ENCODE results near the gene UBASH3B.

The UBASH3B gene

GRCh38 chr11:122769126-122769780 lies 113.7 kb downstream of the UBASH3B start:
- DNase-seq, result no peak
- H3K4me3 Mint-ChIP-seq, result no peak overlapping the region
- H3K27ac Mint-ChIP-seq, result no peak overlapping the region
- no peaks in the 10 kb centered on the region for H3K36me3 Mint-ChIP-seq (ENCODE audit: low read depth)
- H3K9me3 Mint-ChIP-seq, result no peaks in the 10 kb centered on the region
- H3K4me1 Mint-ChIP-seq (ENCODE audit: low read depth), result peaks cover 31% of the 10 kb centered on the region
- no peaks in the 10 kb centered on the region for H3K27me3 Mint-ChIP-seq

- Mint-ChIP-seq H3K36me3 (ENCODE audit: low read depth) (peaks cover 15% of the 10 kb centered on the region), H3K4me1 (ENCODE audit: low read depth) (peaks cover 61% of the 10 kb centered on the region), H3K27ac (no peak overlapping the region), H3K4me3 (no peak overlapping the region), H3K27me3 (no peaks in the 10 kb centered on the region), H3K9me3 (peaks cover 2% of the 10 kb centered on the region)
- no peak for DNase-seq
These were observed 117.4 kb downstream of the UBASH3B start for GRCh38 chr11:122772945-122773344.

DNA sequence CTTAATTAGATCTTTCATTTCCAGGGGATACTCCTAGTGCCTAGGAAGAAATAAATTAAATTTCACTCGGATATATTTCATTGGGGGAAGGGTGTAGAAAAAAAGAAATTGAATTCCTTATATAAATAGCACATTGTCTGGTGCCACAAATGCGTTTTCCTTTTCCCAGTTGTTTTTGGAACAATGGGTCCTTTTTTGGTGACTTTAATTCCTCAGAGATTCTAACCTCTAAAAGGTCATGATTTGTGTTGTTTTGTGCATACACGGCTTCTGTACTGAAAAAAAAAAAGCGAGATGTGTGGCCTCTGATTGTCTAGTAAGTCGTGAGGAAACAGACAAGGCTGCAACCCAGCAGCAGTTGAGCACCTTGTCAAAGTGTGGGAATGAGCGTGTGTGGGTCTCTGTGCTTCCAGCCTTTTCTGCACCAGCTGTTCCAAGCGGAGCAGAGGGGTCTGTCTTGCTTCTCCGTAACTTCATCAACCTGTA lies 118.3 kb downstream of the UBASH3B start:
- Mint-ChIP-seq H3K9me3 (peaks cover 2% of the 10 kb centered on the region), H3K4me3 (no peak overlapping the region), H3K4me1 (ENCODE audit: low read depth) (peaks cover 66% of the 10 kb centered on the region), H3K27me3 (no peaks in the 10 kb centered on the region), H3K36me3 (ENCODE audit: low read depth) (peaks cover 19% of the 10 kb centered on the region), H3K27ac (no peak overlapping the region)
- DNase-seq, result no peak

DNA sequence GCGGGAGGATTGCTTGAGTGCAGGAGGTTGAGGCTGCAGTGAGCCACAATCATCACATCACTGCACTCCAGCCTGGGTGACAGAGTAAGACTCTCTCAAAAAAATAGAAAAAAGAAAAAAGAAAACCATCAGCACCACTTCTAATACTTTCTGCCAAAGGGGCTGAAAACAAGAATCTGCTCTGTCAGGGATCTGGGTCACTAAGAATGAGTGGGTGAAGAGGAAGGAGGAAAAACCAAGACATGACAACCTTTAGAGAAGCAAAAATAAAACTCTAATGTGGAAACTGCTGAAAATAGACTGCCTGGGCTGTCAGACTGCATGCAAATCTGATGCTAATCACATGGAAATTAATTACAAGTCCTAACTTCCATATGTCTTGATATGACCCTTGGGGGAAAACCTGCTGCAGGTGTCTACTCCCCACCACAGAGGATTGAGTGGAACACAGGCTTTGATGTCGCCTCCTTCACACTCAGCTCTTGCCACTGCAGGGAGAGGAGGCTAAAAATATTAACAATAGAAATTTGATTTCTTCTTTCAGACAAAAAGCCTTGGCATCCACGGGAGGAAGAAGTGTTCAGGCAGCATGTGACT lies 120.3 kb downstream of the UBASH3B start:
- peaks cover 2% of the 10 kb centered on the region for H3K9me3 Mint-ChIP-seq
- peaks cover 38% of the 10 kb centered on the region for H3K36me3 Mint-ChIP-seq (ENCODE audit: low read depth)
- DNase-seq, result no peak
- H3K4me1 Mint-ChIP-seq (ENCODE audit: low read depth), result peaks cover 64% of the 10 kb centered on the region
- H3K27me3 Mint-ChIP-seq, result no peaks in the 10 kb centered on the region
- H3K27ac Mint-ChIP-seq, result peak overlapping the region; percentile 91
- H3K4me3 Mint-ChIP-seq, result no peak overlapping the region

DNA sequence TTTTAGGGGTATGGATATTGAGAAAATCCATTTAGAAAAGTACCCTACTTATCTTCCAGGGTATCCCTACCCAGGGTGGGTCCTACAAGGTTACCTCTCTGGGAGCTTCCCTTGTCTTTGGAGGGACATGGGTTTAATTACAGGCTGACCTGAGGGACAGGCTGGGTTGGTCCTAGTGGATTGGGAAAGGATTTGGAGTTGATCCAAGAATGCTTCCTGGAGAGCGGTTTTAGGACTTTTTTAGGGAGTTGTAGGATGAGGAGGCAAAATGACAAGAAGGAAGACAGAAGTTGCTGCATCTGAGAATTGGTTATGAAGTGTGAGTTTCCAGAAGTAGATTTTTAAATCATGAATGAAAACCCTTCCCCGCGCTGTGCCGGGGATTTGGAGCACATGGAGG lies 121.0 kb downstream of the UBASH3B start:
- peaks cover 67% of the 10 kb centered on the region for H3K4me1 Mint-ChIP-seq (ENCODE audit: low read depth)
- H3K36me3 Mint-ChIP-seq (ENCODE audit: low read depth), result peaks cover 38% of the 10 kb centered on the region

GRCh38 chr11:122777343-122777742 lies 121.8 kb downstream of the UBASH3B start:
- H3K27me3 Mint-ChIP-seq, result no peaks in the 10 kb centered on the region
- peaks cover 2% of the 10 kb centered on the region for H3K9me3 Mint-ChIP-seq
- H3K4me3 Mint-ChIP-seq, result peak overlapping the region; percentile 28
- peak overlapping the region; percentile 91 for H3K27ac Mint-ChIP-seq
- no peak for DNase-seq
- H3K4me1 Mint-ChIP-seq (ENCODE audit: low read depth), result peaks cover 65% of the 10 kb centered on the region
- H3K36me3 Mint-ChIP-seq (ENCODE audit: low read depth), result peaks cover 44% of the 10 kb centered on the region

More for the DNA sequence above, 121.0 kb downstream of the UBASH3B start:
- H3K9me3 Mint-ChIP-seq, result peaks cover 2% of the 10 kb centered on the region
- H3K27ac Mint-ChIP-seq, result peak overlapping the region; percentile 91
- no peaks in the 10 kb centered on the region for H3K27me3 Mint-ChIP-seq
- DNase-seq, result no peak
- H3K4me3 Mint-ChIP-seq, result no peak overlapping the region

DNA sequence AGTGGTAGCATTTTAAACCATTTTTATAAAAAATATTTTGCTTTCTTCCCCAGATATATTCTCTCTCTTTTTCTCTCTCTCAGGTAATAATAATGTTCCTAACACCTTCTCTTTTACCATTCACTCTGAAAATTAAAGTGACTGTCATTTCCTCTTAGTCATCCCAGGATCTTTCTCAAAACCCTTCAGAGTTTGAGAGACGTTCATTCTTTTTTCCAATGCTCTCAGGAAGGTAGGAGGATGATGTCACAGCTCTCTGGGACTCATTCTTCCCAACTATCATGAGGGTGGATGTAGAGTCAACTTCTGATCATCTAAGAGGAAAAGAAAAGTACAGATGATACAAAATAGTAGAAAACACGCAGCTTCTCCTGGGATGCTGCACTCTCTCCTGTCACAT lies 122.6 kb downstream of the UBASH3B start:
- DNase-seq, result no peak
- Mint-ChIP-seq H3K36me3 (ENCODE audit: low read depth) (peaks cover 52% of the 10 kb centered on the region), H3K27ac (peak overlapping the region; percentile 91), H3K4me3 (peak overlapping the region; percentile 28), H3K9me3 (peaks cover 2% of the 10 kb centered on the region), H3K27me3 (no peaks in the 10 kb centered on the region), H3K4me1 (ENCODE audit: low read depth) (peaks cover 59% of the 10 kb centered on the region)

- Mint-ChIP-seq H3K27ac (no peak overlapping the region), H3K9me3 (peaks cover 2% of the 10 kb centered on the region), H3K36me3 (ENCODE audit: low read depth) (peaks cover 61% of the 10 kb centered on the region), H3K27me3 (no peaks in the 10 kb centered on the region), H3K4me3 (no peak overlapping the region), H3K4me1 (ENCODE audit: low read depth) (peaks cover 52% of the 10 kb centered on the region)
- DNase-seq, result no peak
These were observed 123.6 kb downstream of the UBASH3B start for GRCh38 chr11:122779047-122779629.

- Mint-ChIP-seq H3K27me3 (no peaks in the 10 kb centered on the region), H3K36me3 (ENCODE audit: low read depth) (peaks cover 73% of the 10 kb centered on the region), H3K4me3 (no peak overlapping the region), H3K9me3 (peaks cover 2% of the 10 kb centered on the region), H3K27ac (no peak overlapping the region), H3K4me1 (ENCODE audit: low read depth) (peaks cover 43% of the 10 kb centered on the region)
- no peak for DNase-seq
These were observed 124.9 kb downstream of the UBASH3B start for GRCh38 chr11:122780296-122780949.

- peaks cover 72% of the 10 kb centered on the region for H3K36me3 Mint-ChIP-seq (ENCODE audit: low read depth)
- peak; percentile 85 for DNase-seq
- peaks cover 31% of the 10 kb centered on the region for H3K4me1 Mint-ChIP-seq (ENCODE audit: low read depth)
- H3K27ac Mint-ChIP-seq, result no peak overlapping the region
- no peak overlapping the region for H3K4me3 Mint-ChIP-seq
- H3K9me3 Mint-ChIP-seq, result no peaks in the 10 kb centered on the region
- no peaks in the 10 kb centered on the region for H3K27me3 Mint-ChIP-seq
These were observed 126.1 kb downstream of the UBASH3B start for GRCh38 chr11:122781378-122782195.

DNA sequence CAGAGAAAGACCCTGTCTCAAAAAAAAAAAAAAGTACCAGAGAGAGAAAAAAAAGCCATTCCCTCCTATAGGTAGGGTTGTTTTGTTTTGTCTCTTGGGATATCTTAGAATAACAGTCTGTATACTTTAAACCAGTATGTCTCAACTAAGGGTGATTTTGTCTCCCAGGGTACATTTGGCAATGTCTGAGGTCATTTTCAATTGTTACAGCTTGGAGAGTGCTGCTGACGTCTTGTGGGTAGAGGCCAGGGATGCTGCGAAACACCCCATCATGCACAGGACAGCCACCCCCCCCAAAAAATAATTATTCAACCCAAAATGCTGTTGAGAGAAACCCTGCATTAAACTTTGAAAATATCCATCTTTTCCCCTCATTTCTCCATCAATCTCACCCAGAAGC lies 126.7 kb downstream of the UBASH3B start:
- H3K9me3 Mint-ChIP-seq, result no peaks in the 10 kb centered on the region
- peaks cover 25% of the 10 kb centered on the region for H3K4me1 Mint-ChIP-seq (ENCODE audit: low read depth)
- no peak for DNase-seq
- no peaks in the 10 kb centered on the region for H3K27me3 Mint-ChIP-seq
- no peak overlapping the region for H3K27ac Mint-ChIP-seq
- no peak overlapping the region for H3K4me3 Mint-ChIP-seq
- H3K36me3 Mint-ChIP-seq (ENCODE audit: low read depth), result peaks cover 70% of the 10 kb centered on the region

DNA sequence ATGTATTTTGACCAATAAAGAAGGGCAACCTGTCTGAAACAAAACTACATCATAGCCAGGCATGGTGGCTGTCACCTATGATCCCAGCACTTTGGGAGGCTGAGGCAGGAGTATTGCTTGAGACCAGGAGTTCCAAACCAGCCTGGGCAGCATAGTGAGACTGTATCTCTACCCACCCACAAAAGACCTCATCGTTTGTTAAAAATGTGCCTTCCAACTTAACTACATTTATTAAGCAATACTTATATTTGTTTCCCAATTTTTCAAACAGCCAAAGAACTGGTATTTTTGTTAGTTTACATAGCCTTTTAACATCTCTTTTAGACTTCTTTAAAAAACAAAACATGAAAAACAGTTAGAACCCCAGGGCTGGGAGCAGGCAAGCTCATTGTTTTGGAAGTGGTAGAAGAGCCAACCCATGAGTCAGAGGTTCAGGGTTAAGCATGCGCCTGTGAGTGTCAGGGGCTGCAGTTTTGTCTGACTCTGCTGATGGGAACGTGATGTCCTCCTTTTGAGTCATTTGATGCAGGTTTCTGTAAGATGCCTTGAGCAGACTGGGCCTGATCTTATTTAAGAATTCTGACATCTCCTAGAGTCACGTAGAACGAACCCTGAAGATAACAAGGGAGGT lies 128.9 kb downstream of the UBASH3B start:
- no peaks in the 10 kb centered on the region for H3K9me3 Mint-ChIP-seq

DNA sequence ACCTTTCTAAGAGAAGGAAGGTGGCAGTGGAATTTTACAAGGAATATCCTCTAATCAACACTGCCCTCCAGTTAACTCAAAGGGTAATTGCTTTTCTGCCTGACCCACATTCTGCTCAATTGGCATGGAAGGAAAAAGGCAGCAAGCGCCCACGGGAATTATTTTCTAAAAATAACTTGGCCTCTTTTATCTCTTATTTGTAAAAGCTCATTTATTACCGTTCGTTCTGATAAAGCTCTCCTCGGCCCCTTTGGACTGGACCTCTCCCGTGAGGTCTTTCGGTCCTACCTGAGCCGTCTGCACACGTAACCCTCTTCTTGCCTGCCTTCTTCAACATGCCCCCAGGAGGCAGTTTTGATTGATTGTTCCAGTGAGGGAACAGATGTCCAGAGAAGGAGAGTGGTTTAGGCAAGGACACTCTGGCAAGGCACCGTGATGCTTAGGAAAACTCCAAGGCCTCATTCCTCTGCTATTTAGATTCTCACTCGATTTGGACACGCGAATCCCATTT lies 129.6 kb downstream of the UBASH3B start:
- Mint-ChIP-seq H3K4me1 (ENCODE audit: low read depth) (peaks cover 7% of the 10 kb centered on the region), H3K36me3 (ENCODE audit: low read depth) (peaks cover 58% of the 10 kb centered on the region), H3K27ac (no peak overlapping the region), H3K4me3 (no peak overlapping the region), H3K27me3 (no peaks in the 10 kb centered on the region), H3K9me3 (no peaks in the 10 kb centered on the region)
- no peak for DNase-seq

More for the DNA sequence above, 128.9 kb downstream of the UBASH3B start:
- Mint-ChIP-seq H3K4me1 (ENCODE audit: low read depth) (peaks cover 7% of the 10 kb centered on the region), H3K36me3 (ENCODE audit: low read depth) (peaks cover 60% of the 10 kb centered on the region), H3K27ac (no peak overlapping the region), H3K27me3 (no peaks in the 10 kb centered on the region), H3K4me3 (no peak overlapping the region)
- no peak for DNase-seq
